ENCODE results near the gene ABHD16A.
A peak's percentile ranks its signal among the peaks of the same experiment; 100 is the strongest.

Gene ABHD16A

DNA sequence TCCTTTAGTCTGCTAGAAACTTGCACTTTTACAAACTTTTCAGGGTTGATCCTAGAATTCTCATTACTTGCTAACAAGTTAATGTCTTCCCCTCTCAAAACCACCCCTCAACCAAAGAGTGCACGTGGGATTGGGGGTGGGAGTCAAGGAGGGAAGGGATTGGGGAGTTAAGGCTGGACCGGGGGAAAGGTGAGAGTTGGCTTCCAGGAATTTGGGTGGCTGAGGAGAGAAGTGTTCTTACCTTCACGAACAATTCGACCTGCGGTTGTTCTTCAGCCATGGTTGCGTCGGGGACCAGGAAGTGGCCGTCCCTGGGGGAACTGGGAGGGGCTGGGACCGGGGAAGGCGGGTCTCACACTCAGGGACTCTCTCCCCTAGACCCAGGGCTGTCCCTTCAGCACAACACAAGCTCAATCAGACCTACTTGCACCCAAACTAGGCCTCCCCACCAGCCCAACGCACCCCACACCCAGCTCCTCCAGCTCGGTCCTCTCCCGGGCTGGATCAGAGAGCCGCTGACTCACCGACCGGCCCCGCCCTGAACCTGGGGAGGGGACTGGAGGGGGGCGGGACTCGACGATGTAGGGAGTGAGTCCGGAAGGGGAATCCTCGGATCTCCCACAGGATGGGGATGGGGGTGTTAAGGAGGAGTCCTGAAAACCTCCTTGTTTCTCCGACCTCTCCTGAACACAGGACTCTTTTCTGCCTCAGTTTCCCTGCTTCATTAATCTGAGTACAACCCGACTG is 33.1 kb upstream of the ABHD16A start, which contains the start of gene CLIC1:
Gene CLIC1 (minus strand): TSS at position 510 of the 747 bp plus-strand sequence. CDS start 230 bp downstream, at position 280.
- no peaks in the 10 kb centered on the region for H3K9me2 ChIP-seq (replicated peaks; ENCODE audit: low read depth, low read length)
- TF ChIP-seq CTCF (conservative IDR thresholded peaks at IDR 0.05; ENCODE audit: low read length), result no peak
- no peak for TF ChIP-seq EZH2phosphoT487 (IDR thresholded peaks at IDR 0.05; ENCODE audit: borderline replicate concordance)
- peaks cover 75% of the 10 kb centered on the region for H3K79me2 ChIP-seq (ENCODE audit: insufficient read depth, low read length)
- H3K4me1 ChIP-seq (ENCODE audit: insufficient read depth, low read length, poor library complexity, severe bottlenecking), result peaks cover 60% of the 10 kb centered on the region
- no peak within 1 kb of the TSS for H2AFZ ChIP-seq (ENCODE audit: low read length)
- peak within 1 kb of the TSS; percentile 100 for H3K9ac ChIP-seq (ENCODE audit: low read depth, low read length, poor library complexity, severe bottlenecking)
- H3F3A ChIP-seq (ENCODE audit: low read depth), result peaks cover 20% of the 10 kb centered on the region
- H3K36me3 ChIP-seq (ENCODE audit: insufficient read depth, low read length), result peaks cover 27% of the 10 kb centered on the region
- no peaks in the 10 kb centered on the region for H3K9me3 ChIP-seq (ENCODE audit: insufficient read depth, low read depth, low read length)
- H4K20me1 ChIP-seq (ENCODE audit: insufficient read depth, low read length, poor library complexity, severe bottlenecking), result peaks cover 29% of the 10 kb centered on the region
- peak within 1 kb of the TSS; percentile 100 for H3K4me3 ChIP-seq (ENCODE audit: low read length, poor library complexity, severe bottlenecking)
- peak within 1 kb of the TSS; percentile 99 for H3K4me2 ChIP-seq (ENCODE audit: low read depth, low read length, poor library complexity, severe bottlenecking)
- H3K27me3 ChIP-seq (ENCODE audit: insufficient read depth, low read length, poor library complexity, severe bottlenecking), result peaks cover 9% of the 10 kb centered on the region

DNA sequence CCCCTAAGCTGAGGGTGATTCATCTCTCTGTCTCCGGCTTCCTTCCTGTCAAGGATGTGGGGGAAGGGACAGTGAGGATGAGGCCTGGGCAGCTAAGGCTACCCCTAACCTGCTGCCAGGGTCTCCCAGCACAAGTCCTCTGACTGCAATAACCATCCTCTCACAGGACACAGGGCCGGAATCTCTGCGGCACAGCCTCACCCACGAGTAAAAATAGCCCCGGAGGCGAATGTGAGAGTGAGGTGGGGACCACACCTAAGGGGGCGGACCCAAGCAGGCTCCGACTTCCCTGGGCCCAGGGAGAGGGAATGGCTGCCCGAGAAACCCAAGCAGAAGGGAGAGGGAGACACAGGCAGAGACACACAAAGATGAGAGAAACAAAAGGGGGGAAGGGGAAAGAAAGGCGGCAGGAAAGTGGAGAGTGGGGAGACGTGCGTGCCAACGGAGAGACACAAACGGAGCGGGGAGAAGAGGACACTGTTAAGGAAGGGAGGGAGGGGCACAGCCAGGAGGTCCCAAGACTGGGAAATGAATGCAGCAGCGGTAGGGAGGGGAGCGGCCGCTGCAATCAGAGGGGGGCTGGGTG is 31.8 kb upstream of the ABHD16A start:
- no peaks in the 10 kb centered on the region for H3K9me2 ChIP-seq (replicated peaks; ENCODE audit: low read depth, low read length)
- peaks cover 71% of the 10 kb centered on the region for H3K79me2 ChIP-seq (ENCODE audit: insufficient read depth, low read length)
- TF ChIP-seq CTCF (conservative IDR thresholded peaks at IDR 0.05; ENCODE audit: low read length) (no peak), EZH2phosphoT487 (IDR thresholded peaks at IDR 0.05; ENCODE audit: borderline replicate concordance) (no peak)
- no peak overlapping the region for H2AFZ ChIP-seq (ENCODE audit: low read length)
- peak overlapping the region; percentile 100 for H3K4me3 ChIP-seq (ENCODE audit: low read length, poor library complexity, severe bottlenecking)
- peaks cover 23% of the 10 kb centered on the region for H3F3A ChIP-seq (ENCODE audit: low read depth)
- H3K36me3 ChIP-seq (ENCODE audit: insufficient read depth, low read length), result peaks cover 35% of the 10 kb centered on the region
- peak overlapping the region; percentile 100 for H3K9ac ChIP-seq (ENCODE audit: low read depth, low read length, poor library complexity, severe bottlenecking)
- peaks cover 63% of the 10 kb centered on the region for H3K4me1 ChIP-seq (ENCODE audit: insufficient read depth, low read length, poor library complexity, severe bottlenecking)
- H3K9me3 ChIP-seq (ENCODE audit: insufficient read depth, low read depth, low read length), result no peaks in the 10 kb centered on the region
- peaks cover 9% of the 10 kb centered on the region for H3K27me3 ChIP-seq (ENCODE audit: insufficient read depth, low read length, poor library complexity, severe bottlenecking)
- H3K4me2 ChIP-seq (ENCODE audit: low read depth, low read length, poor library complexity, severe bottlenecking), result peak overlapping the region; percentile 99
- H4K20me1 ChIP-seq (ENCODE audit: insufficient read depth, low read length, poor library complexity, severe bottlenecking), result peaks cover 36% of the 10 kb centered on the region

DNA sequence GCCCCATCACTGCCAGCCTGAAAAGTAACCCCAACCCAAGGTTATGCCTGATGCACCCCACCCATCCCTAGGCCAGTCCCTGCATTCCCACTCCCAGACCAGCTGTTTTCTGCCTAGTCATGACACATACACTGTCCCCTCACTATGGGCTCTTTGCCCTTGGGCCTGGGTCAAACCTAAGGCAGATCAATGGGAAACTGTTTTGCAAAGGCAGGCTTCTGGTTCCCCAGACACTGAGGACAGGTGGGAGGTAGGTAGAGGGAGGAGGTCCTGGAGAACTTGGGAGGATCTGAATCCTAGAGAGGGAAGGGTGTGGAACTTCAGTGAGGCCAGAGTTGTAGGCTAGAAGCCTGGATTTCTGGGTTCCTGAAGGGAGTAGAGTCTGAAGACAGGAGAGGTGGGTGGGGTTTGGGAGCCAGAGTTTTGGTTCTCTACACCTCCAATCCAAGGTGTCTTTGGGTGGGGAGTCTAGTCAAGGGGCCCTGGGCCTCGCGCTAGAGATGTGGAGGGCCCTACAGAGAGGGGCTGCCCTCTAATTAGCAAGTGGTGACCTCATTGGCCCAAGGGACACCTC is 31.2 kb upstream of the ABHD16A start:
- H3K27me3 ChIP-seq (ENCODE audit: insufficient read depth, low read length, poor library complexity, severe bottlenecking), result peaks cover 9% of the 10 kb centered on the region
- peak overlapping the region; percentile 100 for H3K4me3 ChIP-seq (ENCODE audit: low read length, poor library complexity, severe bottlenecking)
- peaks cover 61% of the 10 kb centered on the region for H3K4me1 ChIP-seq (ENCODE audit: insufficient read depth, low read length, poor library complexity, severe bottlenecking)
- peaks cover 35% of the 10 kb centered on the region for H3K36me3 ChIP-seq (ENCODE audit: insufficient read depth, low read length)
- H3K9me3 ChIP-seq (ENCODE audit: insufficient read depth, low read depth, low read length), result no peaks in the 10 kb centered on the region
- no peaks in the 10 kb centered on the region for H3K9me2 ChIP-seq (replicated peaks; ENCODE audit: low read depth, low read length)
- H4K20me1 ChIP-seq (ENCODE audit: insufficient read depth, low read length, poor library complexity, severe bottlenecking), result peaks cover 36% of the 10 kb centered on the region
- peak overlapping the region; percentile 99 for H3K4me2 ChIP-seq (ENCODE audit: low read depth, low read length, poor library complexity, severe bottlenecking)
- H3K79me2 ChIP-seq (ENCODE audit: insufficient read depth, low read length), result peaks cover 75% of the 10 kb centered on the region
- H3K9ac ChIP-seq (ENCODE audit: low read depth, low read length, poor library complexity, severe bottlenecking), result peak overlapping the region; percentile 100
- TF ChIP-seq CTCF (conservative IDR thresholded peaks at IDR 0.05; ENCODE audit: low read length) (no peak), EZH2phosphoT487 (IDR thresholded peaks at IDR 0.05; ENCODE audit: borderline replicate concordance) (no peak)
- no peak overlapping the region for H2AFZ ChIP-seq (ENCODE audit: low read length)
- peaks cover 23% of the 10 kb centered on the region for H3F3A ChIP-seq (ENCODE audit: low read depth)
